Skeletal muscle tissue (tissue), 4 donors: ENCODE data around the gene SLC25A44. TPM values are rescaled to one million over a fixed set of nuclear protein-coding genes. Genes with fewer than 3 reads are reported as not detected.

Experiments used
- H3K27ac ChIP-seq: one replicate; pipeline ENCODE4 v1.7.0; 2013; ENCODE audit warnings: mild to moderate bottlenecking, low read depth, low read length, inconsistent platforms
- H3K27me3 ChIP-seq, 3 donors: one replicate each; pipeline ENCODE4 v1.7.0; 2013; ENCODE audit warnings: low read length in 3 of 3; ENCODE audit not compliant: control insufficient read depth in 3 of 3, insufficient read depth in 3 of 3
- H3K36me3 ChIP-seq, 3 donors: one replicate each; pipeline ENCODE4 v1.7.0; 2013; ENCODE audit warnings: low read length in 3 of 3; ENCODE audit not compliant: control insufficient read depth in 3 of 3, insufficient read depth in 3 of 3
- H3K4me1 ChIP-seq, 3 donors: one replicate each; pipeline ENCODE4 v1.7.0; 2013; ENCODE audit warnings: low read length in 3 of 3, mild to moderate bottlenecking in 3 of 3; ENCODE audit not compliant: control insufficient read depth in 3 of 3, insufficient read depth in 3 of 3
- H3K4me3 ChIP-seq, 3 donors: one replicate each; pipeline ENCODE4 v1.7.0; 2013; ENCODE audit warnings: low read length in 3 of 3
- H3K9ac ChIP-seq, 3 donors: one replicate each; pipeline ENCODE4 v1.7.0; 2013; ENCODE audit warnings: low read length in 3 of 3, mild to moderate bottlenecking in 3 of 3, moderate library complexity in 2 of 3, low read depth in 1 of 3
- H3K9me3 ChIP-seq, 3 donors: one replicate each; pipeline ENCODE4 v1.7.0; 2013; ENCODE audit warnings: low read length in 3 of 3; ENCODE audit not compliant: control insufficient read depth in 3 of 3
- total RNA-seq: library from RNA; depleted of rRNA; stranded (reverse); fragments of >200 nt; gene quantifications from one replicate; pipeline ENCODE4 v1.2.3, GENCODE V29; 2014
- donor health status: Osteomylitis.

The SLC25A44 gene, protein sequence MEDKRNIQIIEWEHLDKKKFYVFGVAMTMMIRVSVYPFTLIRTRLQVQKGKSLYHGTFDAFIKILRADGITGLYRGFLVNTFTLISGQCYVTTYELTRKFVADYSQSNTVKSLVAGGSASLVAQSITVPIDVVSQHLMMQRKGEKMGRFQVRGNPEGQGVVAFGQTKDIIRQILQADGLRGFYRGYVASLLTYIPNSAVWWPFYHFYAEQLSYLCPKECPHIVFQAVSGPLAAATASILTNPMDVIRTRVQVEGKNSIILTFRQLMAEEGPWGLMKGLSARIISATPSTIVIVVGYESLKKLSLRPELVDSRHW
- total RNA-seq: 3.1 TPM

DNA sequence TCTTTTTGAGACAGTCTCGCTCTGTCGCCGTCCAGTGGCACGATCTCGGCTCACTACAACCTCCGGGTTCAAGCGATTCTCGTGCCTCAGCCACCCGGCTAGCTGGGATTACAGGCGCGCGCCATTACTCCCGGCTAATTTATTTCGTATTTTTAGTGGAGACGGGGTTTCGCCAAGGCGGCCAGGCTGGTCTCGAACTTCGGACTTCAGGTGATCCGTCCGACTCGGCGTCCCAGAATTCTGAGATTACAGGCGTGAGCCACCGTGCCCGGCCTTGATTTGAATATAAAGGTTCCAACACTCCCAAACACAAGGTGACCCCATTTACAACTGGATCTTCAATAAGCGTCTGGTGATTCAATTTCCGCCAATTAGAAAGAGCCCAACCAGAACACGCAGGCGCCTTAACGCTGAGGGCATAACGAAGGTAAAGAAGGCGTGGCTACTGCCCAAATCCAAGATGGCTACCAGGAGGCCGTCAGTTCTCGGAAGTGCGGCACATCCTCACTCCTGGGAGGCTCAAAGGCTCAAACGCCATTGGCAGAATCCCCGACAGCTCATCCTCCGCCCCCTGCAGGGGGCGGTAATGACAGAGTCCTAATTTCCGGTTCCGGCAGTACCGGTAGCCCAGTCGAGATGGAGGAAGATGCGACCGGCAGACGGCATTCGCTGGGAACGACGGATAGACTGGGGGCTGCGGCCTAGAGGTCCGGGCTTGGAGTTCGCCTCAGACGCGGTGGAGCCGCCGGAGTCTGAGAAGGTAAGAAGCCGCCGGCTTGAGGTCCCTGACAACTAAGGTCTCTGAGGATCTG, at the start of gene SLC25A44:
Gene SLC25A44 (plus strand): TSS at position 617 of the 812 bp plus-strand sequence. CDS start 5,744 bp downstream, outside the sequence.
- peaks cover 24 to 28% (median 28%) of the 10 kb centered on the region in 3 donors for H3K4me1 ChIP-seq

GRCh38 chr1:156144742-156145141, 49.2 kb upstream of the SLC25A44 start:
- no peak overlapping the region for H3K27ac ChIP-seq
- no peaks in the 10 kb centered on the region for H3K9me3 ChIP-seq
- H3K9ac ChIP-seq: no peak overlapping the region
- H3K4me1 ChIP-seq: peaks cover 8 to 30% (median 30%) of the 10 kb centered on the region in 3 donors
- no peak overlapping the region for H3K4me3 ChIP-seq
- H3K27me3 ChIP-seq: peaks cover 3 to 24% (median 10%) of the 10 kb centered on the region in 3 donors
- H3K36me3 ChIP-seq: peaks cover 0 to 7% (median 2%) of the 10 kb centered on the region in 3 donors

More for the DNA sequence above, at the start of gene SLC25A44:
- Histone ChIP-seq H3K4me3 (peak within 1 kb of the TSS; percentile 93 to 99 (median 97)), H3K9me3 (no peaks in the 10 kb centered on the region), H3K27ac (peak within 1 kb of the TSS; percentile 84), H3K9ac (peak within 1 kb of the TSS; percentile 88 to 93 (median 93)), H3K27me3 (no peaks in the 10 kb centered on the region), H3K36me3 (peaks cover 0 to 12% (median 6%) of the 10 kb centered on the region in 3 donors)

DNA sequence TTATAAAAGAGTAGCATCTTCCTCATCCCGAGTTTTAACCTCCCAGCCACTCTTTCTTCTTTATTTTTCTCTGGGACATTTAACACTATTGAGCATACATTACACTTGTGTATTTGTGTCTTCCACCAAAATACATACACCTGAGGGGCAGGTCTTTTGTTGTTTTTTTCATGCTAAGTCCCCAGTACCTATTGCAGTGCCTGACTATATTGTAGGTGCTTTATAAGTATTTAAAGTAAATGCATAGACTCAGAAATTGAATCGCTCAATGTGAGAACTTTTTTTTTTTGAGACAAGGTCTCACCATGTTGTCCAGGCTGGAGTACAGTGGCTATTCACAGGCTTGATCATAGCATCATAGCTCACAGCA, 48.3 kb upstream of the SLC25A44 start:
- Histone ChIP-seq H3K27me3 (peaks cover 7 to 33% (median 17%) of the 10 kb centered on the region in 3 donors), H3K4me3 (no peak overlapping the region), H3K36me3 (no peaks in the 10 kb centered on the region), H3K9me3 (no peaks in the 10 kb centered on the region), H3K9ac (no peak overlapping the region), H3K27ac (no peak overlapping the region), H3K4me1 (peaks cover 8 to 31% (median 22%) of the 10 kb centered on the region in 3 donors)

DNA sequence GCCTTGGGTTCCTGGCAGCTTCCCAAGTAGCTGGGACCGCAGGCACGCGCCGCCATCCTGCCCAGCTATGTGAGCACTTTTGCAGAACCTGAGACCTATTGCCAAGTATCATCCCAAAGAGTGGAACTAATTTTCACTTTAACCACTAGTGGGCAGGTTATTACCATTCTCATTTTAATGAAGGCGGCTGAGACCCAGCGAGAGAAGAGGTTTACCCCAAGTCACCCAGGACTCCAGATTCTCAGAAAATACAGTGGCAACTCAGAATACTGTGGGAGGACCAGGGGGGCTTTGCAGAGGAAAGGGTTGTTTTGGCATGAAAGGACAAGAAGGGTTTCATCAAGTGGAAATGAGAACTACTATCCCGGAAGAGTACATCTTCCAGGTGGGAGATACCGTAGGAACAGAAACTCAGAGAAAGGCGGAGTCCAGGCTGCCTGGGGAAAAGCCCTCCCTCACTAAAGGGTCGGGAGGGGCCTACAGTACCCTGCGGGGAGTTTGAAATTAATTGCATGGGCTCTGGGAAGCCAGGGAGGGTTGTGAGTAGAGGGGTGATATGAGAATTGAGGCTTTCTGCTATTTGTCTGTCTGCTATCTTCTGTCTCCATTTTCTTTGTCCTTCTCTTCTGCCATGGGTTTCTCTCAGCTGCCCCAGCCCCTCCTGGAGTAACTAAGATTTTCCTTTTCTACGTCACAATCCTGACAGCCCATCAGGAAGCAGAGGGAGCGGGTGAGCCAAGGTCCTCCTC, 47.7 kb upstream of the SLC25A44 start:
- Histone ChIP-seq H3K4me3 (peak overlapping the region in 1 of 3 donors; percentile 33), H3K9ac (peak overlapping the region in 2 of 3 donors; percentile 9 to 45), H3K27ac (no peak overlapping the region), H3K36me3 (no peaks in the 10 kb centered on the region), H3K4me1 (peaks cover 8 to 28% (median 16%) of the 10 kb centered on the region in 3 donors), H3K27me3 (peaks cover 7 to 35% (median 17%) of the 10 kb centered on the region in 3 donors), H3K9me3 (no peaks in the 10 kb centered on the region)

DNA sequence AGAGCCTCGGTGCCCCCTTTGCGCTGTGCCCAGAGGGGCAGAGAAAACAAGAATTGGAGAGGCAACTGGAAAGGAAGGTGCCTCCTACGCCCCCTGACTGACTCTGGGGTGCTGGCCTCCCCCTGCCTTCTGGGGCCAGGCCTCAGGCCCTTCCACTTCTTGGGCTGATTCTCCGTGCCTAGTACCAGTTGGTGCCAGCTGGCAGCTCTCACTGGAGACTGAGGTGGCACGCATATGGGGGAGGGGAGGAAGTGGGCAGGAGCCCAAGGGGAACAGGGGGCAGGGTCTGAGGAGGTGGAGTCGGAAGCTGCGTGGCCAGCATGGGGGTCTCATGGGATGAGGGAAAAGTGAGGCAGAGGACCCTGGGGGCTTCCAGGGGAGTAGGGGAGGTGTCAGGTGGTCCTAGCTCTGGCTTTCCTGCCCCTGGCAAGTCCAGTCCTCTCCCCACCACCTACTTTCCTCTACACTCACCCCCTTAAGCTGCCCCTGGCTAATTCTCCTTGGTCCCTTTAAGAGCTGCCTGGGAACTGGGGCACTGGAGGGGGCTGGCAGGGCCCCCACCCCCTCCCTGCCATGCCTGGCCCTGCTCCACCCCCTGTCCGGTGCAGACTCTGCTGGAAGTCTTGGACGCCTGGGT, 47.0 kb upstream of the SLC25A44 start:
- Histone ChIP-seq H3K9me3 (no peaks in the 10 kb centered on the region), H3K4me3 (no peak overlapping the region), H3K36me3 (no peaks in the 10 kb centered on the region), H3K4me1 (peaks cover 8 to 28% (median 11%) of the 10 kb centered on the region in 3 donors), H3K9ac (peak overlapping the region in 2 of 3 donors; percentile 9 to 45), H3K27me3 (peaks cover 7 to 35% (median 17%) of the 10 kb centered on the region in 3 donors), H3K27ac (no peak overlapping the region)

DNA sequence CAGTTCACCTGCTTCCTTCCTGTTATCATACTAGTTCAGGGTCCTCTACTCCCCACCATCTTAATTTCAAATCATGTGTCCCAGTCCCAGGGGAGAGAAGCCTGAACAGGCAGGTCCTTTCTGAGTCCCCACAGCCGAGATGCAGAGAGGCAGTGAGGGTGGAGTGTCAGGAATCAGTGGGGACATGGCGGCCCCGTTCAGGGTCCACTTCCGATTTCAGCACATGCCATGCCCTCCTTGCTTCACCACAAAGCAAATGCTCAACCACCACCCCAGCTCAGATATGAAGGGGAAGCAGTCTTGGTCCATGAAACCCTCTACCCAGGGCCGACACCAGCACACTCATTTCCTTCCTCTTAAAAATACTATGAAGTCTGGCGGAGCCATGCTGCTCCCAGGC, 45.7 kb upstream of the SLC25A44 start:
- Histone ChIP-seq H3K9me3 (no peaks in the 10 kb centered on the region), H3K27ac (no peak overlapping the region), H3K9ac (no peak overlapping the region), H3K27me3 (peaks cover 7 to 35% (median 17%) of the 10 kb centered on the region in 3 donors), H3K4me1 (peaks cover 8 to 28% (median 11%) of the 10 kb centered on the region in 3 donors), H3K4me3 (no peak overlapping the region), H3K36me3 (no peaks in the 10 kb centered on the region)

GRCh38 chr1:156149374-156150332, 44.3 kb upstream of the SLC25A44 start:
- H3K27ac ChIP-seq: no peak overlapping the region
- H3K9ac ChIP-seq: no peak overlapping the region
- H3K4me3 ChIP-seq: no peak overlapping the region
- peaks cover 8 to 28% (median 11%) of the 10 kb centered on the region in 3 donors for H3K4me1 ChIP-seq
- no peaks in the 10 kb centered on the region for H3K9me3 ChIP-seq
- no peaks in the 10 kb centered on the region for H3K36me3 ChIP-seq
- H3K27me3 ChIP-seq: peaks cover 10 to 35% (median 17%) of the 10 kb centered on the region in 3 donors

DNA sequence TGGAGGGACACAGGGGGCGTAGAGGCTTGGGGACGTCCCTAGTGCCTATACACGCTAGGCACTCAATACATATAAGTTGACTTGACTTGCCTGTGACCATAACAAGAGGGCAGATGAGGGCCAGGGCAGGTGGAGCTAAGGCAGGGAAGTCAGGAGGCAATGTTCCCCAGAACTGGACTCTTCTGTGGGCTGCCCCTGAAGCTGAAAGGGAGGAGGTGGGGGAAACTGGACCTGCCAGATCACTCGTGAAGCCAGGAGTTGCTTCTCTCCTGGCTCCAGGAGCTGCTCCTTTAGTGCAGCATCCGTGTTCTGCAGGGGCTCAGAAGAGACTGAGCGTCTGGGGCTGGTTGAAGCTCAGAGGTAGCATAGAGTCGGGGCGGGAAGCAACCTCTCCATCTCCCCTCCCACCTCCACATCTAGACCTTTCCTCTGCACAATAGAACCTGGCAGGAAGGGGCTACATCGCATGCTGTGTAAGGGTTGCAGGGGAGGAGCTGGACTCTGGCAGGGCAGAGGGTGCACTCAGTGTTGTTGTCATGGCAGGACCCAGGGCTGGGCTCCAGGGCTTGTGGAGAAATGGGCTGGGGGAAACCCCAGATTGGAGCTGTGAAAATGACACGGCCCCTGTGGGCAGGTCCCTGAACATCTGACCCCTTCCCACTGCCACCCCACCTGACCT, 43.4 kb upstream of the SLC25A44 start:
- Histone ChIP-seq H3K9me3 (no peaks in the 10 kb centered on the region), H3K9ac (no peak overlapping the region), H3K4me1 (peaks cover 8 to 28% (median 11%) of the 10 kb centered on the region in 3 donors), H3K4me3 (no peak overlapping the region), H3K27me3 (peaks cover 10 to 35% (median 17%) of the 10 kb centered on the region in 3 donors), H3K27ac (no peak overlapping the region), H3K36me3 (no peaks in the 10 kb centered on the region)
